Stimulated activated CD8-positive, alpha-beta memory T cell treated with anti-CD3 and anti-CD28 coated beads, Interleukin-15, amount 100 ng/mL, for 24 hours (primary cell): Measurements from ENCODE around the gene PEX16.

Experiments used
- DNase-seq: peaks from one replicate; pipeline ENCODE4 v3.0.0-alpha.2; 2020; ENCODE audit warnings: low read depth

PEX16 gene

GRCh38 chr11:45930951-45931570 is 13.4 kb upstream of the PEX16 start:
- no peak for DNase-seq

GRCh38 chr11:45930031-45930794 is 12.5 kb upstream of the PEX16 start:
- DNase-seq, result no peak

GRCh38 chr11:45929486-45930030 is 11.9 kb upstream of the PEX16 start:
- DNase-seq, result no peak

GRCh38 chr11:45928535-45929215 is 11.0 kb upstream of the PEX16 start:
- no peak for DNase-seq

- DNase-seq, result no peak
Observed at GRCh38 chr11:45927684-45928413, 10.2 kb upstream of the PEX16 start.

GRCh38 chr11:45927332-45927683 is 9.6 kb upstream of the PEX16 start:
- no peak for DNase-seq

GRCh38 chr11:45926536-45927331 is 9.1 kb upstream of the PEX16 start:
- DNase-seq, result no peak

GRCh38 chr11:45926001-45926401 is 8.3 kb upstream of the PEX16 start:
- no peak for DNase-seq

GRCh38 chr11:45925550-45925949 is 7.9 kb upstream of the PEX16 start:
- DNase-seq, result no peak

- DNase-seq, result no peak
Observed at GRCh38 chr11:45924927-45925326, 7.2 kb upstream of the PEX16 start.

GRCh38 chr11:45924036-45924915 is 6.6 kb upstream of the PEX16 start:
- DNase-seq, result no peak

GRCh38 chr11:45922425-45923082 is 4.9 kb upstream of the PEX16 start, which contains the start of gene LARGE2:
Gene LARGE2 (plus strand): TSS chr11:45922656. CDS start chr11:45922883, 227 bp downstream.
- DNase-seq, result no peak

- no peak for DNase-seq
Observed at GRCh38 chr11:45921561-45922424, 4.1 kb upstream of the PEX16 start.

GRCh38 chr11:45920531-45921477 is 3.1 kb upstream of the PEX16 start:
- DNase-seq, result no peak

GRCh38 chr11:45919806-45920530 is 2.3 kb upstream of the PEX16 start:
- DNase-seq, result no peak

GRCh38 chr11:45918962-45919675 is 1.4 kb upstream of the PEX16 start:
- DNase-seq, result no peak
